22Rv1 (cell line): ENCODE data around the gene ECD.

ENCODE experiments used
- ZFX ChIP-seq: fragments of 450-650 bp; IDR thresholded peaks from 2 replicates; pipeline ENCODE4 v1.6.1; 2017; ENCODE audit warnings: antibody characterized with exemption, borderline replicate concordance
- TF ChIP-seq, protein P1 (sequence below): fragments of 450-650 bp; IDR thresholded peaks from 2 replicates; pipeline ENCODE4 v1.5.1; 2017; ENCODE audit warnings: mild to moderate bottlenecking

DNA sequence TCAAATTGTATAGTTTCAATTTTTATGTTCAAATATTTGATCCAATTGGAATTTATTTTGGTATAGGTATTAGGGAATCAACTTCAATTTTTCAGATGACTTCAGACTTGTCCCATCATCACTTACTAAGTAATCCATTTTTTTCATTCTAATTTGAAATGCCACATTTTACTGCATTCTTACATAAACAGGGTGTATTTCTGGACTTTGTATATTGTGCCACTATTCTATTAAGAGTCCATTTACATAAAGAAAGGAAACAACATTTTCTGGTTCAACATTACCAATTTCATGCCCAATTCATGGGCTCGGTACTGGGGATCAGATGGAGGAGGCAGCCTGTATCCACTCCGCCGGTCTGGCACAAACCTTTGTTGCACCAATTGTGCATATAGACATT, 15.8 kb downstream of the ECD start:
- TF ChIP-seq, protein P1, sequence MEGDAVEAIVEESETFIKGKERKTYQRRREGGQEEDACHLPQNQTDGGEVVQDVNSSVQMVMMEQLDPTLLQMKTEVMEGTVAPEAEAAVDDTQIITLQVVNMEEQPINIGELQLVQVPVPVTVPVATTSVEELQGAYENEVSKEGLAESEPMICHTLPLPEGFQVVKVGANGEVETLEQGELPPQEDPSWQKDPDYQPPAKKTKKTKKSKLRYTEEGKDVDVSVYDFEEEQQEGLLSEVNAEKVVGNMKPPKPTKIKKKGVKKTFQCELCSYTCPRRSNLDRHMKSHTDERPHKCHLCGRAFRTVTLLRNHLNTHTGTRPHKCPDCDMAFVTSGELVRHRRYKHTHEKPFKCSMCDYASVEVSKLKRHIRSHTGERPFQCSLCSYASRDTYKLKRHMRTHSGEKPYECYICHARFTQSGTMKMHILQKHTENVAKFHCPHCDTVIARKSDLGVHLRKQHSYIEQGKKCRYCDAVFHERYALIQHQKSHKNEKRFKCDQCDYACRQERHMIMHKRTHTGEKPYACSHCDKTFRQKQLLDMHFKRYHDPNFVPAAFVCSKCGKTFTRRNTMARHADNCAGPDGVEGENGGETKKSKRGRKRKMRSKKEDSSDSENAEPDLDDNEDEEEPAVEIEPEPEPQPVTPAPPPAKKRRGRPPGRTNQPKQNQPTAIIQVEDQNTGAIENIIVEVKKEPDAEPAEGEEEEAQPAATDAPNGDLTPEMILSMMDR, result no peak
- no peak for TF ChIP-seq ZFX
